Liver (tissue), 3 donors: Measurements from ENCODE around the gene NBEAL1.

Experiments
- FOXA1 ChIP-seq: IDR thresholded peaks from 2 replicates; pipeline ENCODE4 v1.6.1; 2016; ENCODE audit warnings: antibody characterized with exemption
- NR2F2 ChIP-seq: IDR thresholded peaks from 2 replicates; pipeline ENCODE4 v1.6.1; 2016; ENCODE audit warnings: antibody characterized with exemption
- RAD21 ChIP-seq, 2 donors: IDR thresholded peaks; 2 replicates each; pipeline ENCODE4 v1.6.1; 2016; ENCODE audit warnings: antibody characterized with exemption in 2 of 2, mild to moderate bottlenecking in 2 of 2
- RXRA ChIP-seq, 2 donors: IDR thresholded peaks; 2 replicates each; pipeline ENCODE4 v1.6.1; 2017 to 2018; ENCODE audit warnings: antibody characterized with exemption in 2 of 2, mild to moderate bottlenecking in 1 of 2
- TAF1 ChIP-seq: conservative IDR thresholded peaks from 2 replicates; pipeline ENCODE4 v1.6.1; 2016; ENCODE audit warnings: antibody characterized with exemption, mild to moderate bottlenecking
- TF ChIP-seq, protein P1 (sequence below): fragments of 150-350 bp; IDR thresholded peaks from 2 replicates; pipeline ENCODE4 v1.5.1; 2017; ENCODE audit warnings: improper control_type of control experiment, low read depth, low read length; ENCODE audit not compliant: missing input control
- TF ChIP-seq, protein P2 (sequence below): IDR thresholded peaks from 2 replicates; pipeline ENCODE4 v1.6.1; 2016; ENCODE audit warnings: antibody characterized with exemption, mild to moderate bottlenecking
- TF ChIP-seq, protein P3 (sequence below): IDR thresholded peaks from 2 replicates; pipeline ENCODE4 v1.6.1; 2016; ENCODE audit warnings: antibody characterized with exemption
- donor health status: healthy.
- donor health status: healthy.

DNA sequence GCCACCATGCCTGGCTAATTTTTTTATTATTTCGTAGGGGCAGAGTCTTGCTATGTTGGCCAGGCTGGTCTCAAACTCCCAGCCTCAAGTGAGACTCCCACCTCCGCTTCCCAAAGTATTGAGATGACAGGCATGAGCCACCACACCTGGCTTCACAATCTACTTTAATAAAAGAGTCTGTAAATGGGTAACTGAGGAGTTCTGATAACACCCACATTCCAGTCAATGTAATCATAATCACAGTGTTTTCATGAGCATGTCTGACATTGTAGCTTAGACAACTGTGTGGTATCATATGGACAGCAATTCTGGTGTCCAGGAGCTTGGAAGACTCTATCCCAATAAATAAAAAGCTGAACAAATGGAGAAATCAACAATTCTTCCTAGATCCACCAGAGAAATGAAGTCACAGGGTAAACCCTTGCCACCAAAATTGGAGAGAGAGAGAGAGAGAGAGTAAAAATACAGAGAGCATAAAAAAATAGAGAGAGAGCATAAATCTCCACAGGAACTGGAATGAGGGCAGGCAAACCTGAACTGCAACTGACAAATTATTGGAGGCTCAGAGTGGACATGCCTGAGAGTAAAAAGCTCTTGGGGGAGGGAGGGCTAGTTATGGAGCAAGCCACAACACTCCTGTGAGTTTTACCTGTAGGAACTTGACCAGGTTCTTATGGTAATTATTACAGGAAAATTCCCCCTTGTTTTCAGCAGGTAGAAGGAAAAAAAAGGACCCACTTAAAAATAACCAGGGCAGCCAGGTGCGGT is 12.4 kb upstream of the NBEAL1 start:
- TF ChIP-seq, protein P1, sequence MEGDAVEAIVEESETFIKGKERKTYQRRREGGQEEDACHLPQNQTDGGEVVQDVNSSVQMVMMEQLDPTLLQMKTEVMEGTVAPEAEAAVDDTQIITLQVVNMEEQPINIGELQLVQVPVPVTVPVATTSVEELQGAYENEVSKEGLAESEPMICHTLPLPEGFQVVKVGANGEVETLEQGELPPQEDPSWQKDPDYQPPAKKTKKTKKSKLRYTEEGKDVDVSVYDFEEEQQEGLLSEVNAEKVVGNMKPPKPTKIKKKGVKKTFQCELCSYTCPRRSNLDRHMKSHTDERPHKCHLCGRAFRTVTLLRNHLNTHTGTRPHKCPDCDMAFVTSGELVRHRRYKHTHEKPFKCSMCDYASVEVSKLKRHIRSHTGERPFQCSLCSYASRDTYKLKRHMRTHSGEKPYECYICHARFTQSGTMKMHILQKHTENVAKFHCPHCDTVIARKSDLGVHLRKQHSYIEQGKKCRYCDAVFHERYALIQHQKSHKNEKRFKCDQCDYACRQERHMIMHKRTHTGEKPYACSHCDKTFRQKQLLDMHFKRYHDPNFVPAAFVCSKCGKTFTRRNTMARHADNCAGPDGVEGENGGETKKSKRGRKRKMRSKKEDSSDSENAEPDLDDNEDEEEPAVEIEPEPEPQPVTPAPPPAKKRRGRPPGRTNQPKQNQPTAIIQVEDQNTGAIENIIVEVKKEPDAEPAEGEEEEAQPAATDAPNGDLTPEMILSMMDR, result no peak
- TF ChIP-seq, protein P2, sequence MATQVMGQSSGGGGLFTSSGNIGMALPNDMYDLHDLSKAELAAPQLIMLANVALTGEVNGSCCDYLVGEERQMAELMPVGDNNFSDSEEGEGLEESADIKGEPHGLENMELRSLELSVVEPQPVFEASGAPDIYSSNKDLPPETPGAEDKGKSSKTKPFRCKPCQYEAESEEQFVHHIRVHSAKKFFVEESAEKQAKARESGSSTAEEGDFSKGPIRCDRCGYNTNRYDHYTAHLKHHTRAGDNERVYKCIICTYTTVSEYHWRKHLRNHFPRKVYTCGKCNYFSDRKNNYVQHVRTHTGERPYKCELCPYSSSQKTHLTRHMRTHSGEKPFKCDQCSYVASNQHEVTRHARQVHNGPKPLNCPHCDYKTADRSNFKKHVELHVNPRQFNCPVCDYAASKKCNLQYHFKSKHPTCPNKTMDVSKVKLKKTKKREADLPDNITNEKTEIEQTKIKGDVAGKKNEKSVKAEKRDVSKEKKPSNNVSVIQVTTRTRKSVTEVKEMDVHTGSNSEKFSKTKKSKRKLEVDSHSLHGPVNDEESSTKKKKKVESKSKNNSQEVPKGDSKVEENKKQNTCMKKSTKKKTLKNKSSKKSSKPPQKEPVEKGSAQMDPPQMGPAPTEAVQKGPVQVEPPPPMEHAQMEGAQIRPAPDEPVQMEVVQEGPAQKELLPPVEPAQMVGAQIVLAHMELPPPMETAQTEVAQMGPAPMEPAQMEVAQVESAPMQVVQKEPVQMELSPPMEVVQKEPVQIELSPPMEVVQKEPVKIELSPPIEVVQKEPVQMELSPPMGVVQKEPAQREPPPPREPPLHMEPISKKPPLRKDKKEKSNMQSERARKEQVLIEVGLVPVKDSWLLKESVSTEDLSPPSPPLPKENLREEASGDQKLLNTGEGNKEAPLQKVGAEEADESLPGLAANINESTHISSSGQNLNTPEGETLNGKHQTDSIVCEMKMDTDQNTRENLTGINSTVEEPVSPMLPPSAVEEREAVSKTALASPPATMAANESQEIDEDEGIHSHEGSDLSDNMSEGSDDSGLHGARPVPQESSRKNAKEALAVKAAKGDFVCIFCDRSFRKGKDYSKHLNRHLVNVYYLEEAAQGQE, result no peak
- no peak for TF ChIP-seq FOXA1
- TF ChIP-seq, protein P3, sequence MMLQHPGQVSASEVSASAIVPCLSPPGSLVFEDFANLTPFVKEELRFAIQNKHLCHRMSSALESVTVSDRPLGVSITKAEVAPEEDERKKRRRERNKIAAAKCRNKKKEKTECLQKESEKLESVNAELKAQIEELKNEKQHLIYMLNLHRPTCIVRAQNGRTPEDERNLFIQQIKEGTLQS, result no peak
- no peak for TF ChIP-seq TAF1
- no peak for TF ChIP-seq RAD21 (IDR thresholded peaks at IDR 0.05)
- no peak for TF ChIP-seq NR2F2
- TF ChIP-seq RXRA (IDR thresholded peaks at IDR 0.05), result no peak
